COR-L47 (cell line): ENCODE data around the gene SYT6.

Experiments
- DNase-seq: peaks from one replicate; lab custom pipeline; 2025; lab: John Stamatoyannopoulos, UW

Gene SYT6

GRCh38 chr1:114117654-114118053 lies 36.0 kb downstream of the SYT6 start:
- no peak for DNase-seq

GRCh38 chr1:114116086-114116485 lies 37.6 kb downstream of the SYT6 start:
- DNase-seq = no peak

GRCh38 chr1:114114185-114115094 lies 39.2 kb downstream of the SYT6 start:
- DNase-seq = no peak

- DNase-seq = no peak
Measured at GRCh38 chr1:114113411-114114184, 40.1 kb downstream of the SYT6 start.

- no peak for DNase-seq
Measured at GRCh38 chr1:114112775-114113174, 40.9 kb downstream of the SYT6 start.

GRCh38 chr1:114111731-114112641 lies 41.7 kb downstream of the SYT6 start:
- DNase-seq = no peak

GRCh38 chr1:114109981-114110380 lies 43.7 kb downstream of the SYT6 start:
- DNase-seq = no peak

GRCh38 chr1:114108751-114109255 lies 44.9 kb downstream of the SYT6 start:
- no peak for DNase-seq

- no peak for DNase-seq
Measured at GRCh38 chr1:114107474-114108435, 45.9 kb downstream of the SYT6 start.

- no peak for DNase-seq
Measured at GRCh38 chr1:114105421-114105979, 48.2 kb downstream of the SYT6 start.

GRCh38 chr1:114104949-114105348 lies 48.7 kb downstream of the SYT6 start:
- no peak for DNase-seq

GRCh38 chr1:114103992-114104391 lies 49.7 kb downstream of the SYT6 start:
- no peak for DNase-seq

- no peak for DNase-seq
Measured at GRCh38 chr1:114102136-114102535, 51.5 kb downstream of the SYT6 start.

- DNase-seq = peak; percentile 72
Measured at GRCh38 chr1:114100148-114100547, 53.5 kb downstream of the SYT6 start.

GRCh38 chr1:114099268-114099667 lies 54.4 kb downstream of the SYT6 start:
- DNase-seq = peak; percentile 78

GRCh38 chr1:114097109-114097508 lies 56.6 kb downstream of the SYT6 start:
- DNase-seq = no peak

GRCh38 chr1:114094675-114095074 lies 59.0 kb downstream of the SYT6 start:
- no peak for DNase-seq

GRCh38 chr1:114094363-114094634 lies 59.4 kb downstream of the SYT6 start:
- DNase-seq = no peak

GRCh38 chr1:114093624-114094362 lies 59.9 kb downstream of the SYT6 start:
- DNase-seq = no peak
